Measurements from ENCODE around the gene EPHB4.

EPHB4 gene

DNA sequence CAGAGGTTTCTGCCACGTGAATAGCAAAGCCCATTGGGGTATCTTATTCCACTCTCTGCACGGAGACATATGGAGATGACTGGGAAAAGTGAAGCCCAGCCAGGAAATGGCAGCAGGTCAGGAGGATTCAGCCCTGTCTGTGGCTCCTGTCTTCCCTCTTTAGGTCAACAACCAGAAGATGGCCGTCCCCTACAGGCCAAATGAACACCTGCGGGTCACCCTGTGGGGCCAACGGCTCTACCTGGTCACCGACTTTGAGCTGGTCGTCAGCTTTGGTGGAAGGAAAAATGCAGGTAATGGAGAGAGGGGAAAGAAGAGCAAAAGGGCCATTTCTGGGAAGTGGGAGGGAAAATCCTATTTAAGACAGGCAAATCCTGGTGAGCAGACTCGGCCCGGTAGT, 38.3 kb downstream of the EPHB4 start:
- Histone ChIP-seq H3K4me1 (ENCODE audit: low read depth, poor library complexity, severe bottlenecking) (no peaks in the 10 kb centered on the region), H3K27me3 (ENCODE audit: insufficient read depth, low read depth) (peaks cover 91% of the 10 kb centered on the region), H3K27ac (no peak overlapping the region), H3K9ac (no peak overlapping the region), H3K4me3 (IDR thresholded peaks at IDR 0.05; ENCODE audit: insufficient read depth, low read depth, low read length) (no peak overlapping the region), H3K36me3 (ENCODE audit: insufficient read depth) (no peaks in the 10 kb centered on the region), H3K4me2 (no peak overlapping the region), H2AFZ (ENCODE audit: low read depth) (no peak overlapping the region), H3K79me2 (ENCODE audit: insufficient read depth, low read depth) (no peaks in the 10 kb centered on the region), H4K20me1 (ENCODE audit: insufficient read depth) (no peaks in the 10 kb centered on the region)
- TF ChIP-seq, protein P1, sequence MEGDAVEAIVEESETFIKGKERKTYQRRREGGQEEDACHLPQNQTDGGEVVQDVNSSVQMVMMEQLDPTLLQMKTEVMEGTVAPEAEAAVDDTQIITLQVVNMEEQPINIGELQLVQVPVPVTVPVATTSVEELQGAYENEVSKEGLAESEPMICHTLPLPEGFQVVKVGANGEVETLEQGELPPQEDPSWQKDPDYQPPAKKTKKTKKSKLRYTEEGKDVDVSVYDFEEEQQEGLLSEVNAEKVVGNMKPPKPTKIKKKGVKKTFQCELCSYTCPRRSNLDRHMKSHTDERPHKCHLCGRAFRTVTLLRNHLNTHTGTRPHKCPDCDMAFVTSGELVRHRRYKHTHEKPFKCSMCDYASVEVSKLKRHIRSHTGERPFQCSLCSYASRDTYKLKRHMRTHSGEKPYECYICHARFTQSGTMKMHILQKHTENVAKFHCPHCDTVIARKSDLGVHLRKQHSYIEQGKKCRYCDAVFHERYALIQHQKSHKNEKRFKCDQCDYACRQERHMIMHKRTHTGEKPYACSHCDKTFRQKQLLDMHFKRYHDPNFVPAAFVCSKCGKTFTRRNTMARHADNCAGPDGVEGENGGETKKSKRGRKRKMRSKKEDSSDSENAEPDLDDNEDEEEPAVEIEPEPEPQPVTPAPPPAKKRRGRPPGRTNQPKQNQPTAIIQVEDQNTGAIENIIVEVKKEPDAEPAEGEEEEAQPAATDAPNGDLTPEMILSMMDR (conservative IDR thresholded peaks at IDR 0.05; ENCODE audit: low read depth, low read length), result no peak

DNA sequence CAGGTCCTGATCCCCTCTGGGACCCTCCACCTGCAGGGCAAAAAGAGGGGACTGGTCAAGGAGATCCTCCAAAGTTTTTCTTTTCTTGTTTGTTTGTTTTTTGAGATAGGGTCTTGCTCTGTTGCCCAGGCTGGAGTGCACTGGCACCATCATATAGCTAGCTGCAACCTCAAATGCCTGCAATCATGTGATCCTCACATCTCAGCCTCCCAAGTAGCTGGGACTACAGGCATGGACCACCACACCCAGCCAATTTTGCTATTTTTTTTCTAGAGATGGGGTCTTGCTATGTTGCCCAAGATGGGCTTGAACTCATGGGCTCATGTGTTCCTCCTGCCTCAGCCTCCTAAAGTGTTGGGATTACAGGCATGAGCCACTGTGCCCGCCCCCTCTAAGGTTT, 41.0 kb downstream of the EPHB4 start:
- no peak overlapping the region for H2AFZ ChIP-seq (ENCODE audit: low read depth)
- no peak overlapping the region for H3K27ac ChIP-seq
- TF ChIP-seq, protein P1 (conservative IDR thresholded peaks at IDR 0.05; ENCODE audit: low read depth, low read length), result no peak
- no peaks in the 10 kb centered on the region for H3K79me2 ChIP-seq (ENCODE audit: insufficient read depth, low read depth)
- no peaks in the 10 kb centered on the region for H3K36me3 ChIP-seq (ENCODE audit: insufficient read depth)
- H3K4me3 ChIP-seq (IDR thresholded peaks at IDR 0.05; ENCODE audit: insufficient read depth, low read depth, low read length), result no peak overlapping the region
- H3K4me1 ChIP-seq (ENCODE audit: low read depth, poor library complexity, severe bottlenecking), result no peaks in the 10 kb centered on the region
- H3K4me2 ChIP-seq, result no peak overlapping the region
- peaks cover 73% of the 10 kb centered on the region for H3K27me3 ChIP-seq (ENCODE audit: insufficient read depth, low read depth)
- H3K9ac ChIP-seq, result no peak overlapping the region
- no peaks in the 10 kb centered on the region for H4K20me1 ChIP-seq (ENCODE audit: insufficient read depth)

DNA sequence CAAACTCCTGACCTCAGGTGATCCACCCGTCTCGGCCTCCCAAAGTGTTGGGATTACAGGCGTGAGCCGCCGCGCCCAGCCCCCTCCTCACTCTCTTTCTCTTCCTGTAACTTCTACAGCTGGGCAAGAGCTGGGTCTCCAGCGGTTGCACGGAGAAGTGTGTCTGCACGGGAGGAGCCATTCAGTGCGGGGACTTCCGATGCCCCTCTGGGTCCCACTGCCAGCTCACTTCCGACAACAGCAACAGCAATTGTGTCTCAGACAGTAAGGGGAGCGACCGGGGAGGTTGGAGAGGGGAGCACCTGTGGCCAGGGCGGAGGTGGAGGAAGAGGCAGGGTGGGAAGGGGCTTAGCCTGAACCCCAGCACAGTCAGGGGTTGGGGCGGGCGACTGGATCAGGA, 41.4 kb downstream of the EPHB4 start:
- H2AFZ ChIP-seq (ENCODE audit: low read depth), result no peak overlapping the region
- no peaks in the 10 kb centered on the region for H4K20me1 ChIP-seq (ENCODE audit: insufficient read depth)
- no peaks in the 10 kb centered on the region for H3K79me2 ChIP-seq (ENCODE audit: insufficient read depth, low read depth)
- peaks cover 73% of the 10 kb centered on the region for H3K27me3 ChIP-seq (ENCODE audit: insufficient read depth, low read depth)
- TF ChIP-seq, protein P1 (conservative IDR thresholded peaks at IDR 0.05; ENCODE audit: low read depth, low read length), result no peak
- H3K4me3 ChIP-seq (IDR thresholded peaks at IDR 0.05; ENCODE audit: insufficient read depth, low read depth, low read length), result no peak overlapping the region
- no peak overlapping the region for H3K9ac ChIP-seq
- no peak overlapping the region for H3K4me2 ChIP-seq
- H3K36me3 ChIP-seq (ENCODE audit: insufficient read depth), result no peaks in the 10 kb centered on the region
- no peak overlapping the region for H3K27ac ChIP-seq
- H3K4me1 ChIP-seq (ENCODE audit: low read depth, poor library complexity, severe bottlenecking), result no peaks in the 10 kb centered on the region

DNA sequence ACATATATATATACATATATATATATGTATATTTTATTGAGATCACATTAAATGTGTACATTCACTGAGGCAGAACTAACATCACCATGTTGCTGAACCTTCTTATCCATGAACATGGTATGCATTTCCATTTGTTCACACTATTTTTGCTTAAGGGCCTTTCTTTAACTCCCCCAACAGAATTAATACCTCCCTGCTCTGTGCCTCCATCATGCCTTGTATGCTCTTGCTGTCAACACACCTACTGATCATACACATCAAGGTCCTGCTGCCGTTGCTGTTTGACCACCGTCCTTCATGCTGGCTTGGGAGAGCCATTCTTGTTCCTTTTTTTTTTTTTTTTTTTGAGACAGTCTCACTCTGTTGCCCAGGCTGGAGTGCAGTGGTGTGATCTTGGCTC, 43.5 kb downstream of the EPHB4 start:
- Histone ChIP-seq H3K27me3 (ENCODE audit: insufficient read depth, low read depth) (peaks cover 73% of the 10 kb centered on the region), H3K36me3 (ENCODE audit: insufficient read depth) (no peaks in the 10 kb centered on the region), H3K4me3 (IDR thresholded peaks at IDR 0.05; ENCODE audit: insufficient read depth, low read depth, low read length) (no peak overlapping the region), H4K20me1 (ENCODE audit: insufficient read depth) (no peaks in the 10 kb centered on the region), H3K9ac (no peak overlapping the region), H2AFZ (ENCODE audit: low read depth) (no peak overlapping the region), H3K4me2 (no peak overlapping the region), H3K79me2 (ENCODE audit: insufficient read depth, low read depth) (no peaks in the 10 kb centered on the region), H3K27ac (no peak overlapping the region), H3K4me1 (ENCODE audit: low read depth, poor library complexity, severe bottlenecking) (no peaks in the 10 kb centered on the region)
- TF ChIP-seq, protein P1 (conservative IDR thresholded peaks at IDR 0.05; ENCODE audit: low read depth, low read length), result no peak

Data from KMS-11 (cell line).